Adrenal gland (tissue), 5 donors: ENCODE measurements around the gene SEMA5A.

Source experiments
- POLR2A ChIP-seq, 2 donors: fragments of 450-650 bp; IDR thresholded peaks; one replicate each; pipeline ENCODE4 v1.6.1; 2017; ENCODE audit warnings: antibody characterized with exemption in 2 of 2, mild to moderate bottlenecking in 2 of 2, moderate library complexity in 1 of 2
- TF ChIP-seq, protein P1 (sequence below), 6 experiments: fragments of 450-650 bp in 4 of 6; fragments of 200-600 bp in 2 of 6; sonication (generic) in 1 of 6; IDR thresholded peaks; 1 replicate in 5 of 6; 2 replicates in 1 of 6; pipeline versions ENCODE4 v1.5.1 to v1.8.0; 2016 to 2021; ENCODE audit warnings: antibody characterized with exemption in 6 of 6, mild to moderate bottlenecking in 2 of 6, moderate library complexity in 1 of 6
- donor health status: DM: no; HTN: no; CAD: no.

- TF ChIP-seq, protein P1, sequence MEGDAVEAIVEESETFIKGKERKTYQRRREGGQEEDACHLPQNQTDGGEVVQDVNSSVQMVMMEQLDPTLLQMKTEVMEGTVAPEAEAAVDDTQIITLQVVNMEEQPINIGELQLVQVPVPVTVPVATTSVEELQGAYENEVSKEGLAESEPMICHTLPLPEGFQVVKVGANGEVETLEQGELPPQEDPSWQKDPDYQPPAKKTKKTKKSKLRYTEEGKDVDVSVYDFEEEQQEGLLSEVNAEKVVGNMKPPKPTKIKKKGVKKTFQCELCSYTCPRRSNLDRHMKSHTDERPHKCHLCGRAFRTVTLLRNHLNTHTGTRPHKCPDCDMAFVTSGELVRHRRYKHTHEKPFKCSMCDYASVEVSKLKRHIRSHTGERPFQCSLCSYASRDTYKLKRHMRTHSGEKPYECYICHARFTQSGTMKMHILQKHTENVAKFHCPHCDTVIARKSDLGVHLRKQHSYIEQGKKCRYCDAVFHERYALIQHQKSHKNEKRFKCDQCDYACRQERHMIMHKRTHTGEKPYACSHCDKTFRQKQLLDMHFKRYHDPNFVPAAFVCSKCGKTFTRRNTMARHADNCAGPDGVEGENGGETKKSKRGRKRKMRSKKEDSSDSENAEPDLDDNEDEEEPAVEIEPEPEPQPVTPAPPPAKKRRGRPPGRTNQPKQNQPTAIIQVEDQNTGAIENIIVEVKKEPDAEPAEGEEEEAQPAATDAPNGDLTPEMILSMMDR (IDR thresholded peaks at IDR 0.05), result no peak
- TF ChIP-seq POLR2A (IDR thresholded peaks at IDR 0.05), result no peak
Measured at GRCh38 chr5:9479990-9480389, 65.9 kb downstream of the SEMA5A start.
